Smooth muscle cell (in vitro differentiated cells): ENCODE results near the gene CLCN3. TPM values are rescaled to one million over a fixed set of nuclear protein-coding genes. Genes with fewer than 3 reads are reported as not detected.

ENCODE experiments used
- DNase-seq: peaks from one replicate; lab custom pipeline; 2025; ENCODE audit not compliant: unreplicated experiment; lab: John Stamatoyannopoulos, UW
- H2AFZ ChIP-seq: fragments of 200-600 bp; sonication (generic); 2 replicates; pipeline ENCODE4 v1.6.0; 2016; ENCODE audit warnings: antibody characterized with exemption, low read depth, mild to moderate bottlenecking
- H3F3A ChIP-seq: fragments of 200-600 bp; sonication (generic); 2 replicates; pipeline ENCODE4 v1.6.0; 2017; ENCODE audit warnings: antibody characterized with exemption, low read depth
- H3K27ac ChIP-seq: fragments of 200-600 bp; sonication (generic); 2 replicates; pipeline ENCODE4 v1.5.1; 2016; ENCODE audit warnings: low read depth, mild to moderate bottlenecking
- H3K27me3 ChIP-seq: fragments of 200-600 bp; sonication (generic); 2 replicates; pipeline ENCODE4 v1.6.1; 2016; ENCODE audit warnings: low read depth, mild to moderate bottlenecking
- H3K36me3 ChIP-seq: fragments of 200-600 bp; sonication (generic); 2 replicates; pipeline ENCODE4 v1.5.1; 2016; ENCODE audit warnings: low read depth
- H3K4me1 ChIP-seq: fragments of 200-600 bp; sonication (generic); 2 replicates; pipeline ENCODE4 v1.5.1; 2016; ENCODE audit warnings: low read depth
- H3K4me2 ChIP-seq: fragments of 200-600 bp; sonication (generic); 2 replicates; pipeline ENCODE4 v1.6.0; 2016; ENCODE audit warnings: mild to moderate bottlenecking
- H3K4me3 ChIP-seq: fragments of 200-600 bp; sonication (generic); 2 replicates; pipeline ENCODE4 v1.5.1; 2016; ENCODE audit warnings: mild to moderate bottlenecking
- H3K79me2 ChIP-seq: fragments of 200-600 bp; sonication (generic); 2 replicates; pipeline ENCODE4 v1.6.0; 2016; ENCODE audit warnings: low read depth, mild to moderate bottlenecking
- H3K9ac ChIP-seq: fragments of 200-600 bp; sonication (generic); 2 replicates; pipeline ENCODE4 v1.6.0; 2016; ENCODE audit warnings: low read depth
- H3K9me3 ChIP-seq: fragments of 200-600 bp; sonication (generic); replicated peaks from 2 replicates; pipeline ENCODE4 v1.5.1; 2016; ENCODE audit warnings: low read depth
- H4K20me1 ChIP-seq: fragments of 200-600 bp; sonication (generic); 2 replicates; pipeline ENCODE4 v1.6.0; 2016; ENCODE audit warnings: low read depth
- CTCF ChIP-seq: fragments of 200-600 bp; sonication (generic); IDR thresholded peaks from 2 replicates; pipeline ENCODE4 v1.5.1; 2017; ENCODE audit warnings: borderline replicate concordance, mild to moderate bottlenecking, antibody characterized with exemption; ENCODE audit not compliant: insufficient read depth, poor library complexity, severe bottlenecking
- WGBS: methylation state at CpG from one replicate; pipeline ENCODE4 v1.1.7; 2016; ENCODE audit warnings: low lambda C conversion rate; 5-methylcytosine and 5-hydroxymethylcytosine counted together
- polyA plus RNA-seq: library from polyadenylated mRNA; unstranded; fragments of >200 nt; fragmentation: Nextera tagmentation; extraction: Ambion mirVana; gene quantifications from 2 replicates; pipeline ENCODE4 v1.2.1, GENCODE V29; 2016
- total RNA-seq: library from RNA; depleted of rRNA; stranded (reverse); fragments of >200 nt; gene quantifications from 2 replicates; pipeline ENCODE4 v1.2.3, GENCODE V29; 2014

The CLCN3 gene
- total and polyA plus RNA-seq, 2 experiments from 2014 or later = 13.7 to 41.2 TPM

DNA sequence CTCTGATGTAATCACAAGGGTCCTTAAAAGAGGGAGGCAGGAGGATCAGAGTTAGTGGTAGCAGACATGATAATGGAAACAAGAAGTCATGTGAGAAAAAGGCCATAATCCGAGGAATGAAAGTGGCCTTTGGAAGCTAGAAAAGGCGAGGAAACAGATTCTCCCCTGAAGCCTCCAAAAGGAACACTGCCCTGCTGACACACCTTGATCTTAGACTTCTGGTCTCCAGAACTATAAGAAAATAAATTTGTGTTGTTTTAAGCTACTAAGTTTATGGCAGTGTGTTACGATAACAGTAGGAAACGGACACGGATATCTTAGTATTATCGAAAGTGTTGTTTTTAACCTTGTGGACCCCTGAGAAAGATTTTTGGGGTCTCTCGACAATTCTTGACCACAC, 24.4 kb downstream of the CLCN3 start:
- H3K9ac ChIP-seq = no peak overlapping the region
- peaks cover 3% of the 10 kb centered on the region for H3K36me3 ChIP-seq
- DNase-seq = no peak
- WGBS = 94% methylated on average over 7 of the region's 7 CpGs
- H4K20me1 ChIP-seq = no peaks in the 10 kb centered on the region
- H3K9me3 ChIP-seq = no peaks in the 10 kb centered on the region
- H3K79me2 ChIP-seq = peaks cover 7% of the 10 kb centered on the region
- H3K27ac ChIP-seq = no peak overlapping the region
- H3F3A ChIP-seq = no peaks in the 10 kb centered on the region
- no peak overlapping the region for H3K4me2 ChIP-seq
- no peaks in the 10 kb centered on the region for H3K4me1 ChIP-seq
- H3K4me3 ChIP-seq = no peak overlapping the region
- no peaks in the 10 kb centered on the region for H3K27me3 ChIP-seq
- TF ChIP-seq CTCF = no peak
- H2AFZ ChIP-seq = no peak overlapping the region

GRCh38 chr4:169645627-169646026, 25.2 kb downstream of the CLCN3 start:
- 91% methylated on average over 1 of the region's 1 CpG for WGBS
- Histone ChIP-seq H3K4me1 (no peaks in the 10 kb centered on the region), H3K27ac (no peak overlapping the region), H3K36me3 (no peaks in the 10 kb centered on the region), H3F3A (no peaks in the 10 kb centered on the region), H3K27me3 (no peaks in the 10 kb centered on the region), H2AFZ (no peak overlapping the region), H3K9ac (no peak overlapping the region), H3K4me3 (no peak overlapping the region), H3K4me2 (no peak overlapping the region), H3K9me3 (no peaks in the 10 kb centered on the region), H3K79me2 (peaks cover 7% of the 10 kb centered on the region), H4K20me1 (no peaks in the 10 kb centered on the region)
- no peak for TF ChIP-seq CTCF
- DNase-seq = no peak

- Histone ChIP-seq H2AFZ (no peak overlapping the region), H3K27ac (no peak overlapping the region), H3K4me2 (no peak overlapping the region), H3K9ac (no peak overlapping the region), H3K27me3 (no peaks in the 10 kb centered on the region), H3K4me1 (no peaks in the 10 kb centered on the region), H3K9me3 (no peaks in the 10 kb centered on the region), H3K36me3 (peaks cover 3% of the 10 kb centered on the region), H3F3A (no peaks in the 10 kb centered on the region), H3K79me2 (peaks cover 31% of the 10 kb centered on the region), H4K20me1 (no peaks in the 10 kb centered on the region), H3K4me3 (no peak overlapping the region)
- WGBS = 82% methylated on average over 7 of the region's 7 CpGs
- no peak for DNase-seq
- TF ChIP-seq CTCF = no peak
Measured at GRCh38 chr4:169649545-169650226, 29.3 kb downstream of the CLCN3 start.
